Body of pancreas (tissue), 4 donors: ENCODE results near the gene MFAP2.

Experiments
- POLR2A ChIP-seq, 3 donors: fragments of 450-650 bp; IDR thresholded peaks; one replicate each; pipeline ENCODE4 v1.6.1; 2016; ENCODE audit warnings: antibody characterized with exemption in 3 of 3, mild to moderate bottlenecking in 2 of 3
- TF ChIP-seq, protein P1 (sequence below), 7 experiments: fragments of 450-650 bp in 4 of 7; fragments of 200-600 bp in 3 of 7; sonication (generic) in 3 of 7; IDR thresholded peaks; one replicate each; pipeline ENCODE4 v1.5.1; 2016 to 2019; ENCODE audit warnings: antibody characterized with exemption in 7 of 7

DNA sequence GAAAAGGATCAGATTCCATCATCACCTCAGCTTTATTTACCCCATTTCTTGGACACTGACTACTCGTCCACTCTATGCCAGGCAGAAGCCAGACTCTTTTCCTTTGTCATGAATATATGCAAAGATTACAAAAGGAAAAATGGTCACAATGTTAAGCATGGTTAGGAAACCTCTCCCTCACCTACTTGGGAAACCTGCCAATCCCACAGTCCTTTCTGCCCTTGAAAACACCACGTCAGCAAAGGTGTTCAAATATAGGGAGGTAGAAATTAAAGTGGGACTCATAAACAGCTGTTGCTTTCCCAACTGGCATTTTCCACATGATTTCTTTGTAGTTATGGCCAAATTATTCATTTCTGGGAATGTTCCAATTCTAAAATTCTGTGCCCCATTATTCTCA lies 47.5 kb upstream of the MFAP2 start:
- TF ChIP-seq, protein P1, sequence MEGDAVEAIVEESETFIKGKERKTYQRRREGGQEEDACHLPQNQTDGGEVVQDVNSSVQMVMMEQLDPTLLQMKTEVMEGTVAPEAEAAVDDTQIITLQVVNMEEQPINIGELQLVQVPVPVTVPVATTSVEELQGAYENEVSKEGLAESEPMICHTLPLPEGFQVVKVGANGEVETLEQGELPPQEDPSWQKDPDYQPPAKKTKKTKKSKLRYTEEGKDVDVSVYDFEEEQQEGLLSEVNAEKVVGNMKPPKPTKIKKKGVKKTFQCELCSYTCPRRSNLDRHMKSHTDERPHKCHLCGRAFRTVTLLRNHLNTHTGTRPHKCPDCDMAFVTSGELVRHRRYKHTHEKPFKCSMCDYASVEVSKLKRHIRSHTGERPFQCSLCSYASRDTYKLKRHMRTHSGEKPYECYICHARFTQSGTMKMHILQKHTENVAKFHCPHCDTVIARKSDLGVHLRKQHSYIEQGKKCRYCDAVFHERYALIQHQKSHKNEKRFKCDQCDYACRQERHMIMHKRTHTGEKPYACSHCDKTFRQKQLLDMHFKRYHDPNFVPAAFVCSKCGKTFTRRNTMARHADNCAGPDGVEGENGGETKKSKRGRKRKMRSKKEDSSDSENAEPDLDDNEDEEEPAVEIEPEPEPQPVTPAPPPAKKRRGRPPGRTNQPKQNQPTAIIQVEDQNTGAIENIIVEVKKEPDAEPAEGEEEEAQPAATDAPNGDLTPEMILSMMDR (IDR thresholded peaks at IDR 0.05): no peak
- TF ChIP-seq POLR2A (IDR thresholded peaks at IDR 0.05): no peak
